ENCODE data around the gene APEX1.

DNA sequence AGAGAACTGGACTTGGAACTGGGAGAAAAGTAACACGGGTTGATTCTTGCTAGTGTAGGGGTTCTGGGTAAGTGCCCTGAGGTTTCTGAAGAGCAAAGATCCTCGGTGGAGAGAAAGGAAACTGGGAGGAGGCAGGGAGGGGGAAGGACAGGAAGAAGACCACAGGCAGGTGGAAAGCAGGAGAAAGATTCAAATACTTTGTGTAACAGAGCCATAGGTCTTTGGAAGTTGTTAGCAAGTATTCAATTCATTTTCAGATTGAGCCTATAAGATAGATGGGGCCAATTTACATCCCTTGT lies 15.5 kb downstream of the APEX1 start:
- TF ChIP-seq MEF2A (IDR thresholded peaks at IDR 0.05; ENCODE audit: borderline replicate concordance, low read depth) (no peak), POLR2AphosphoS5 (IDR thresholded peaks at IDR 0.05; ENCODE audit: low read depth, low read length) (no peak), SMC3 (IDR thresholded peaks at IDR 0.05; ENCODE audit: low read depth, low read length) (no peak), EZH2phosphoT487 (IDR thresholded peaks at IDR 0.05; ENCODE audit: borderline replicate concordance, low read depth) (no peak)
- TF ChIP-seq, protein P1, sequence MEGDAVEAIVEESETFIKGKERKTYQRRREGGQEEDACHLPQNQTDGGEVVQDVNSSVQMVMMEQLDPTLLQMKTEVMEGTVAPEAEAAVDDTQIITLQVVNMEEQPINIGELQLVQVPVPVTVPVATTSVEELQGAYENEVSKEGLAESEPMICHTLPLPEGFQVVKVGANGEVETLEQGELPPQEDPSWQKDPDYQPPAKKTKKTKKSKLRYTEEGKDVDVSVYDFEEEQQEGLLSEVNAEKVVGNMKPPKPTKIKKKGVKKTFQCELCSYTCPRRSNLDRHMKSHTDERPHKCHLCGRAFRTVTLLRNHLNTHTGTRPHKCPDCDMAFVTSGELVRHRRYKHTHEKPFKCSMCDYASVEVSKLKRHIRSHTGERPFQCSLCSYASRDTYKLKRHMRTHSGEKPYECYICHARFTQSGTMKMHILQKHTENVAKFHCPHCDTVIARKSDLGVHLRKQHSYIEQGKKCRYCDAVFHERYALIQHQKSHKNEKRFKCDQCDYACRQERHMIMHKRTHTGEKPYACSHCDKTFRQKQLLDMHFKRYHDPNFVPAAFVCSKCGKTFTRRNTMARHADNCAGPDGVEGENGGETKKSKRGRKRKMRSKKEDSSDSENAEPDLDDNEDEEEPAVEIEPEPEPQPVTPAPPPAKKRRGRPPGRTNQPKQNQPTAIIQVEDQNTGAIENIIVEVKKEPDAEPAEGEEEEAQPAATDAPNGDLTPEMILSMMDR (IDR thresholded peaks at IDR 0.05), result no peak
- TF ChIP-seq, protein P2, sequence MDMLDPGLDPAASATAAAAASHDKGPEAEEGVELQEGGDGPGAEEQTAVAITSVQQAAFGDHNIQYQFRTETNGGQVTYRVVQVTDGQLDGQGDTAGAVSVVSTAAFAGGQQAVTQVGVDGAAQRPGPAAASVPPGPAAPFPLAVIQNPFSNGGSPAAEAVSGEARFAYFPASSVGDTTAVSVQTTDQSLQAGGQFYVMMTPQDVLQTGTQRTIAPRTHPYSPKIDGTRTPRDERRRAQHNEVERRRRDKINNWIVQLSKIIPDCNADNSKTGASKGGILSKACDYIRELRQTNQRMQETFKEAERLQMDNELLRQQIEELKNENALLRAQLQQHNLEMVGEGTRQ (IDR thresholded peaks at IDR 0.05; ENCODE audit: borderline replicate concordance, low read depth, low read length), result no peak

All from SK-N-SH (cell line).